Neural cell (in vitro differentiated cells): ENCODE results near the gene REV3L. TPM values are rescaled to one million over a fixed set of nuclear protein-coding genes. Genes with fewer than 3 reads are reported as not detected.

Experiments
- H2AFZ ChIP-seq: fragments of 200-600, 300-800 bp; sonication (generic), shearing (Covaris generic); 2 replicates; pipeline ENCODE4 v1.6.0; 2014; ENCODE audit warnings: low read depth, mild to moderate bottlenecking, antibody characterized with exemption, low read length, moderate library complexity
- H3F3A ChIP-seq: fragments of 200-600 bp; shearing (Covaris generic); 2 replicates; pipeline ENCODE4 v1.6.1; 2016; ENCODE audit warnings: mild to moderate bottlenecking, moderate library complexity, mixed read lengths, antibody characterized with exemption, low read length; ENCODE audit not compliant: insufficient read depth, poor library complexity, severe bottlenecking
- H3K27ac ChIP-seq: fragments of 200-600, 300-800 bp; sonication (generic), shearing (Covaris generic); 2 replicates; pipeline ENCODE4 v1.5.1; 2014; ENCODE audit warnings: mild to moderate bottlenecking, low read length, moderate library complexity
- H3K27me3 ChIP-seq: fragments of 300-800, 200-600 bp; sonication (generic), shearing (Covaris generic); 2 replicates; pipeline ENCODE4 v1.6.0; 2014; ENCODE audit warnings: mild to moderate bottlenecking, low read depth, low read length, moderate library complexity; ENCODE audit not compliant: insufficient read depth
- H3K36me3 ChIP-seq: fragments of 300-800, 200-600 bp; sonication (generic), shearing (Covaris generic); 2 replicates; pipeline ENCODE4 v1.5.1; 2014; ENCODE audit warnings: mild to moderate bottlenecking, antibody characterized with exemption, low read length, moderate library complexity; ENCODE audit not compliant: insufficient read depth
- H3K4me2 ChIP-seq: fragments of 300-800, 200-600 bp; sonication (generic), shearing (Covaris generic); 2 replicates; pipeline ENCODE4 v1.6.0; 2014; ENCODE audit warnings: mild to moderate bottlenecking, low read length
- H3K4me3 ChIP-seq: fragments of 300-800, 200-600 bp; sonication (generic), shearing (Covaris generic); 2 replicates; pipeline ENCODE4 v1.5.1; 2014; ENCODE audit warnings: mild to moderate bottlenecking, low read length, moderate library complexity
- H3K79me2 ChIP-seq: fragments of 200-600 bp; shearing (Covaris generic); replicated peaks from 2 replicates; pipeline ENCODE4 v1.6.0; 2014; ENCODE audit warnings: mild to moderate bottlenecking, low read length, moderate library complexity; ENCODE audit not compliant: insufficient read depth
- H3K9ac ChIP-seq: fragments of 300-800, 200-600 bp; sonication (generic), shearing (Covaris generic); 2 replicates; pipeline ENCODE4 v1.6.1; 2016; ENCODE audit warnings: mild to moderate bottlenecking, low read length, mixed read lengths
- H3K9me2 ChIP-seq: fragments of 200-600 bp; shearing (Covaris generic); 2 replicates; pipeline ENCODE4 v1.6.1; 2016; ENCODE audit warnings: mild to moderate bottlenecking, low read length, mixed read lengths; ENCODE audit not compliant: insufficient read depth
- H3K9me3 ChIP-seq: fragments of 200-600, 300-800 bp; sonication (generic), shearing (Covaris generic); 2 replicates; pipeline ENCODE4 v1.6.1; 2016; ENCODE audit warnings: mild to moderate bottlenecking, mixed run types, low read length, moderate library complexity, mixed read lengths
- H4K20me1 ChIP-seq: fragments of 200-600 bp; shearing (Covaris generic); 2 replicates; pipeline ENCODE4 v1.6.1; 2016; ENCODE audit warnings: mild to moderate bottlenecking, mixed run types; ENCODE audit not compliant: insufficient read depth
- CTCF ChIP-seq: fragments of 450-650 bp; IDR thresholded peaks from 2 replicates; pipeline ENCODE4 v1.5.1; 2014; ENCODE audit warnings: antibody characterized with exemption, mild to moderate bottlenecking, moderate library complexity; ENCODE audit not compliant: poor library complexity, severe bottlenecking
- EP300 ChIP-seq: fragments of 450-650 bp; conservative IDR thresholded peaks from 2 replicates; pipeline ENCODE4 v1.6.1; 2014; ENCODE audit warnings: antibody characterized with exemption, mild to moderate bottlenecking, moderate library complexity; ENCODE audit not compliant: poor library complexity, severe bottlenecking
- EZH2 ChIP-seq: fragments of 200-600, 300-800 bp; shearing (Covaris generic), sonication (generic); IDR thresholded peaks from 2 replicates; pipeline ENCODE4 v1.6.1; 2014; ENCODE audit warnings: antibody characterized with exemption, low read length, borderline replicate concordance, mild to moderate bottlenecking; ENCODE audit not compliant: insufficient read depth, poor library complexity, severe bottlenecking
- MXI1 ChIP-seq: fragments of 450-650 bp; conservative IDR thresholded peaks from 2 replicates; pipeline ENCODE4 v1.6.1; 2014; ENCODE audit warnings: antibody characterized with exemption, mild to moderate bottlenecking; ENCODE audit not compliant: poor library complexity, severe bottlenecking
- POLR2AphosphoS5 ChIP-seq: IDR thresholded peaks from 2 replicates; pipeline ENCODE4 v1.6.1; 2012
- RAD21 ChIP-seq: fragments of 450-650 bp; conservative IDR thresholded peaks from 2 replicates; pipeline ENCODE4 v1.6.1; 2014; ENCODE audit warnings: antibody characterized with exemption, mild to moderate bottlenecking, moderate library complexity
- REST ChIP-seq: IDR thresholded peaks from 2 replicates; pipeline ENCODE4 v1.6.1; 2012; ENCODE audit warnings: borderline replicate concordance
- SMC3 ChIP-seq: fragments of 450-650 bp; conservative IDR thresholded peaks from 2 replicates; pipeline ENCODE4 v1.6.1; 2014; ENCODE audit warnings: antibody characterized with exemption, mild to moderate bottlenecking, moderate library complexity; ENCODE audit not compliant: poor library complexity
- TAF1 ChIP-seq: IDR thresholded peaks from 2 replicates; pipeline ENCODE4 v1.6.1; 2012; ENCODE audit warnings: low read depth
- polyA plus RNA-seq: library from polyadenylated mRNA; depleted of rRNA; stranded (reverse); fragments of >200 nt; gene quantifications from 2 replicates; pipeline ENCODE4 v1.2.3, GENCODE V29; 2014

REV3L gene
- polyA plus RNA-seq, 1 donor from 2014 or later: 60.2 TPM

GRCh38 chr6:111450087-111450486, 32.9 kb downstream of the REV3L start:
- Histone ChIP-seq H3K79me2 (peaks cover 22% of the 10 kb centered on the region), H4K20me1 (no peaks in the 10 kb centered on the region), H3K27ac (no peak overlapping the region), H3F3A (no peaks in the 10 kb centered on the region), H2AFZ (no peak overlapping the region), H3K9me3 (no peaks in the 10 kb centered on the region), H3K9ac (no peak overlapping the region), H3K9me2 (no peaks in the 10 kb centered on the region), H3K36me3 (no peaks in the 10 kb centered on the region), H3K27me3 (no peaks in the 10 kb centered on the region), H3K4me3 (no peak overlapping the region), H3K4me2 (no peak overlapping the region)
- no peak for TF ChIP-seq REST
- TF ChIP-seq SMC3: no peak
- no peak for TF ChIP-seq EP300
- TF ChIP-seq TAF1: no peak
- TF ChIP-seq RAD21: no peak
- TF ChIP-seq POLR2AphosphoS5: no peak
- no peak for TF ChIP-seq EZH2
- TF ChIP-seq MXI1: no peak
- TF ChIP-seq CTCF: no peak

- H4K20me1 ChIP-seq: no peaks in the 10 kb centered on the region
- H3K79me2 ChIP-seq: peaks cover 19% of the 10 kb centered on the region
- H3K9me3 ChIP-seq: no peaks in the 10 kb centered on the region
- no peaks in the 10 kb centered on the region for H3F3A ChIP-seq
- no peaks in the 10 kb centered on the region for H3K36me3 ChIP-seq
- no peaks in the 10 kb centered on the region for H3K9me2 ChIP-seq
- no peak overlapping the region for H3K9ac ChIP-seq
- no peak for TF ChIP-seq POLR2AphosphoS5
- TF ChIP-seq SMC3: no peak
- TF ChIP-seq CTCF: no peak
- no peak for TF ChIP-seq EP300
- TF ChIP-seq MXI1: no peak
- TF ChIP-seq REST: no peak
- TF ChIP-seq EZH2: no peak
- TF ChIP-seq RAD21: no peak
- no peak for TF ChIP-seq TAF1
- H2AFZ ChIP-seq: no peak overlapping the region
- H3K4me2 ChIP-seq: no peak overlapping the region
- H3K27ac ChIP-seq: no peak overlapping the region
- no peak overlapping the region for H3K4me3 ChIP-seq
- no peaks in the 10 kb centered on the region for H3K27me3 ChIP-seq
These were observed 33.9 kb downstream of the REV3L start for GRCh38 chr6:111449129-111449528.
